NCI-H2171 treated with DMSO at 0.1 percent for 48 hours (cell line): Measurements from ENCODE around the gene CUL1.

Source experiments
- DNase-seq: peaks from one replicate; lab custom pipeline; 2025; lab: John Stamatoyannopoulos, UW

Gene CUL1

DNA sequence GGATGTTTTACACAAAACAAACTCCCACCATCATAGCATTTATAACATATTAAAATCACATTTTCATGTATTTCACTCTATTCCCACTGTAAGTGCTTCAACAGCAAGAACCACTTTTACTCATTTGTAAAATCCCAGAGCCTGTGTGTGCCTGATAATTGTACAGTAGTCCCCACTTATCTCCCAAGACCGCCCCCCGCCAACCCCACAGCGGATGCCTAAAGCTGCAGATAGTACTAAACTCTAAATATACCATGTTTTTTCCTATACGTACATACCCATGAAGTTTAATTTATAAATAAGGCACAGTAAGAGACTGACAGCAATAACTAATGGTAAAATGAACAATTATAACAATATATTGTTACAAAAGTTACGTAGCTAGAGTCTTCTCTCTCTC lies 151.9 kb downstream of the CUL1 start:
- no peak for DNase-seq
